Activated naive CD8-positive, alpha-beta T cell treated with anti-CD3 and anti-CD28 coated beads, Interleukin-2, amount 50 U/mL, for 24 hours (primary cell): ENCODE measurements around the gene TWIST1.

Experiments
- ATAC-seq: fragments of 150-1000 bp; cut with Tn5 transposase; one replicate; pipeline ENCODE4 v1.10.0; 2021
- DNase-seq: peaks from one replicate; pipeline ENCODE4 v3.0.0; 2021
- H3K27ac Mint-ChIP-seq: one replicate; pipeline ENCODE4 v1.8.0; 2021; ENCODE audit warnings: mild to moderate bottlenecking, mixed read lengths
- H3K27me3 Mint-ChIP-seq: one replicate; pipeline ENCODE4 v1.8.0; 2021; ENCODE audit warnings: mixed read lengths
- H3K36me3 Mint-ChIP-seq: one replicate; pipeline ENCODE4 v1.8.0; 2021; ENCODE audit warnings: low read depth, mixed read lengths
- H3K4me1 Mint-ChIP-seq: one replicate; pipeline ENCODE4 v1.8.0; 2021; ENCODE audit warnings: mixed read lengths
- H3K4me3 Mint-ChIP-seq: one replicate; pipeline ENCODE4 v1.8.0; 2021; ENCODE audit warnings: mild to moderate bottlenecking, moderate library complexity, mixed read lengths
- H3K9me3 Mint-ChIP-seq: one replicate; pipeline ENCODE4 v1.8.0; 2021; ENCODE audit warnings: mixed read lengths

The TWIST1 gene

DNA sequence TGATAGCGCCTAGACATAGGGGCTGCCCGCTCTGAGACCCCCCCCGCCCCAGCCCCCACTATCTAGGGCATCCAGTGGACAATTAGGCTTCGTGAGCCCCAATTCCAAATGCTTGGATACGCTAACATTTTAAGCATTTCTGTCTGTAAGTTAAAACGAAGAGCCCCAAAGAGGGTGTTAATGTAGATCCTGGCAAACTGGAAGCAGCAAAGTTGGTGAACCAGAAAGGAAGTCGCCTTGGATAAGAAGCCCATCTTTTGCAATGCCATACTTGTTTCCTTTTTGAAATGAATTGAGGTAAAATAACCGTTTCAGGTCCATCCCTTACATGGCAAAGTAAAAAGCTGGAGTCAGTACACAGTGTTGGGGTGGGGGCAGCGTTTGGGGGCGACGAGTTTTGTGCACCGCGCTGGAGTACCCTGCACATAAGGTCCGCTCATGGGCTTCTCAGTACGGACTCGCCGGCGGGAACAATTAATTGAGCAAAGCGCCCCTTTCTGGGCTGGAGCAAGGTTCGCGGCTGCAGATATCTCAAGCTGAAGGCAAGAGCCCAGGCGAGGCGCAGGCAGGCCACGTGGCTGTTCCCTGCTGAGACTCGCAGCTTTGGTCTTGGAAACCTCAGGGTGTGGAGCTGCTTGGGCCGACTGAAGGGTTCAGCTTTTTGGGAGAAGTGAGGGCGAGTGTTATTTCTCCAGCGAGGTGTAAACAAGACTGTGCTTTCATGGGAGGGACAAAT, 1.4 kb upstream of the TWIST1 start:
- Mint-ChIP-seq H3K27ac (no peak overlapping the region), H3K36me3 (no peaks in the 10 kb centered on the region), H3K4me1 (peaks cover 2% of the 10 kb centered on the region), H3K9me3 (peaks cover 6% of the 10 kb centered on the region), H3K4me3 (no peak overlapping the region), H3K27me3 (peaks cover 68% of the 10 kb centered on the region)
- DNase-seq = no peak
- no peak for ATAC-seq

DNA sequence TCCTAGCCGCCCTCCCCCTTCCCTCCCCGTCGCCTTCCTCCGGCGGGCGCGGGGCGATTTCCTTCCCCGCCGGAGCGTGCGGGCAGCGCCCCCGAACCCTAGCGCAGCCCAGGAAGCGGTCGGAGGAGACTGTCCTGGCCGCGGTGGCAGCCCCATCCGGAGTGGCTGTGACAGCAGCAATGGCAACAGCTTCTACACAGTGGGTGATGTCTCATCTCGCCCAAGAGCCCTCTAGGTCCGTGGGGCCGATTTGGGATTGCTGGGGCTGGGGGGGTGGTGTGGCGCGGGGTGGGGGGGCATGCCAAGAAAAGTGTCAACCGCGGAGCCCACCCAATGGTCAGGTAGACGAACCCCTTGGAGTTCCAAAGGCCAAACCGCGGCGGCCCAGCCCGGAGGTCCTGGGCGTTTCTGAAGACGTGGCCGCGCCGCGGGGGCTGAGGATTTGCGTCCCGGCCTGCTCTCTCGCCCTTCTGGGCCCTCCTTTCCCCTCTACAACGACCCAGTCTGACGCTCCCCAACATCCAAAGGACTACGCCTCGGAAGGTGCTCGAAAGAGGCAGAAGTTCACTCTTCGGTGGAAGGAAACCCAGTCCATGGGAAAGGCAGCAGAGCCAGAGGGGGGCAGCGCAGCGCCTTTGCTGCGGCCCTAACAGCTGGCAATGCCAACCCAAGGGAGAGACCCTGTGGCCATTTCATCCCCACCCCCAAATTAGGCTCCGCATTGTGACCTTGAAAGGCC, 603 bp upstream of the TWIST1 start:
- ATAC-seq = peak; percentile 17
- H3K9me3 Mint-ChIP-seq = peaks cover 4% of the 10 kb centered on the region
- H3K36me3 Mint-ChIP-seq = no peaks in the 10 kb centered on the region
- H3K27me3 Mint-ChIP-seq = peaks cover 68% of the 10 kb centered on the region
- H3K4me1 Mint-ChIP-seq = peaks cover 2% of the 10 kb centered on the region
- H3K27ac Mint-ChIP-seq = no peak overlapping the region
- no peak for DNase-seq
- no peak overlapping the region for H3K4me3 Mint-ChIP-seq

- DNase-seq (peak; percentile 3), ATAC-seq (peak; percentile 50)
- peaks cover 75% of the 10 kb centered on the region for H3K27me3 Mint-ChIP-seq
- H3K36me3 Mint-ChIP-seq = no peaks in the 10 kb centered on the region
- no peaks in the 10 kb centered on the region for H3K9me3 Mint-ChIP-seq
- no peak overlapping the region for H3K27ac Mint-ChIP-seq
- H3K4me3 Mint-ChIP-seq = peak overlapping the region; percentile 57
- H3K4me1 Mint-ChIP-seq = peaks cover 2% of the 10 kb centered on the region
Measured at GRCh38 chr7:19116121-19117090, 1.0 kb downstream of the TWIST1 start.

- no peak overlapping the region for H3K27ac Mint-ChIP-seq
- H3K27me3 Mint-ChIP-seq = peaks cover 77% of the 10 kb centered on the region
- no peak for ATAC-seq
- peaks cover 2% of the 10 kb centered on the region for H3K4me1 Mint-ChIP-seq
- H3K9me3 Mint-ChIP-seq = no peaks in the 10 kb centered on the region
- no peak for DNase-seq
- H3K4me3 Mint-ChIP-seq = no peak overlapping the region
- no peaks in the 10 kb centered on the region for H3K36me3 Mint-ChIP-seq
Measured at GRCh38 chr7:19114551-19114855, 2.9 kb downstream of the TWIST1 start.

- no peak for DNase-seq
- peaks cover 78% of the 10 kb centered on the region for H3K27me3 Mint-ChIP-seq
- no peak overlapping the region for H3K4me3 Mint-ChIP-seq
- peaks cover 2% of the 10 kb centered on the region for H3K9me3 Mint-ChIP-seq
- H3K4me1 Mint-ChIP-seq = peaks cover 2% of the 10 kb centered on the region
- H3K27ac Mint-ChIP-seq = no peak overlapping the region
- no peak for ATAC-seq
- no peaks in the 10 kb centered on the region for H3K36me3 Mint-ChIP-seq
Measured at GRCh38 chr7:19113855-19114550, 3.4 kb downstream of the TWIST1 start.

DNA sequence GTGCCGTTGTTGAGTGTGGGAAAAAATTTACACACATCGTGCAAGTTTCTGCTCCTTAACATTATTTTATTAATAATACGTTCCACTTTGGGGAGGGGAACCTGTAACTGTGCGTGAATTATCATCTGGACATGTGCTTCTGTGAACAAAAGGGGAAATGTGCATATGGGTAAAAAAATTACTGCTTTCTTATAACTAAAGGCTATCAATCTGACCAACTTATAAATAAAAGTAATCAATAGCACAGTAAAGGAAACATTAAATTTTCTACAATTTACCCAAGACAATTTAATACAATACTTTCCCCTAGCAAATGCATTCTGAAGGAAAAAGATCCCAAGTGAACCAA, 4.5 kb downstream of the TWIST1 start:
- H3K9me3 Mint-ChIP-seq = peaks cover 5% of the 10 kb centered on the region
- H3K4me1 Mint-ChIP-seq = peaks cover 4% of the 10 kb centered on the region
- H3K27me3 Mint-ChIP-seq = peaks cover 79% of the 10 kb centered on the region
- DNase-seq = no peak
- no peak overlapping the region for H3K27ac Mint-ChIP-seq
- no peaks in the 10 kb centered on the region for H3K36me3 Mint-ChIP-seq
- ATAC-seq = no peak
- H3K4me3 Mint-ChIP-seq = no peak overlapping the region

GRCh38 chr7:19112274-19113001, 5.0 kb downstream of the TWIST1 start:
- Mint-ChIP-seq H3K27ac (no peak overlapping the region), H3K27me3 (peaks cover 84% of the 10 kb centered on the region), H3K4me3 (no peak overlapping the region), H3K9me3 (peaks cover 5% of the 10 kb centered on the region), H3K36me3 (no peaks in the 10 kb centered on the region), H3K4me1 (peaks cover 5% of the 10 kb centered on the region)
- DNase-seq (no peak), ATAC-seq (no peak)

GRCh38 chr7:19111474-19112273, 5.8 kb downstream of the TWIST1 start:
- peaks cover 92% of the 10 kb centered on the region for H3K27me3 Mint-ChIP-seq
- no peak overlapping the region for H3K27ac Mint-ChIP-seq
- H3K4me3 Mint-ChIP-seq = no peak overlapping the region
- DNase-seq = no peak
- peaks cover 5% of the 10 kb centered on the region for H3K9me3 Mint-ChIP-seq
- no peak for ATAC-seq
- no peaks in the 10 kb centered on the region for H3K36me3 Mint-ChIP-seq
- H3K4me1 Mint-ChIP-seq = peaks cover 5% of the 10 kb centered on the region

DNA sequence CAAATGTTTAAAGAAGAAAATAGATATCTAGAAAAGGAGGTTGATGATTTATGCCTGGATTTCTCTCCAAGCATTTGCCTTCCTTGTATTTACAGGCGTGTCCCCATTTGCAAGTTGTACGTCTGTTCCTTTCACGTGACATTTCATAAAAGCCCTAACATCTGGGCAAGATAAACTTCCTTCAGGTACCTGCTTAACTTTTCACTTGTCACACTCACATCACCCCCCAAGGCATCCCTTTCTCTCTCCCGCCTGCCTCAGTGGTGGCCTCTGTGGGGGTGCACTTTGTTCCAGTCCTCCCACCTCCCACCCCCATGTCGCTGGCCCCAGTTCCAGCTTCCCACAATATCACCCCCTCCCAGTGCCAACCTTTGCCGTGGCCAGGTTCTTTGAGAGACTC, 6.7 kb downstream of the TWIST1 start:
- Mint-ChIP-seq H3K4me1 (peaks cover 4% of the 10 kb centered on the region), H3K36me3 (no peaks in the 10 kb centered on the region), H3K9me3 (peaks cover 5% of the 10 kb centered on the region), H3K27ac (no peak overlapping the region), H3K27me3 (peaks cover 96% of the 10 kb centered on the region), H3K4me3 (no peak overlapping the region)
- DNase-seq = no peak
- ATAC-seq = no peak

DNA sequence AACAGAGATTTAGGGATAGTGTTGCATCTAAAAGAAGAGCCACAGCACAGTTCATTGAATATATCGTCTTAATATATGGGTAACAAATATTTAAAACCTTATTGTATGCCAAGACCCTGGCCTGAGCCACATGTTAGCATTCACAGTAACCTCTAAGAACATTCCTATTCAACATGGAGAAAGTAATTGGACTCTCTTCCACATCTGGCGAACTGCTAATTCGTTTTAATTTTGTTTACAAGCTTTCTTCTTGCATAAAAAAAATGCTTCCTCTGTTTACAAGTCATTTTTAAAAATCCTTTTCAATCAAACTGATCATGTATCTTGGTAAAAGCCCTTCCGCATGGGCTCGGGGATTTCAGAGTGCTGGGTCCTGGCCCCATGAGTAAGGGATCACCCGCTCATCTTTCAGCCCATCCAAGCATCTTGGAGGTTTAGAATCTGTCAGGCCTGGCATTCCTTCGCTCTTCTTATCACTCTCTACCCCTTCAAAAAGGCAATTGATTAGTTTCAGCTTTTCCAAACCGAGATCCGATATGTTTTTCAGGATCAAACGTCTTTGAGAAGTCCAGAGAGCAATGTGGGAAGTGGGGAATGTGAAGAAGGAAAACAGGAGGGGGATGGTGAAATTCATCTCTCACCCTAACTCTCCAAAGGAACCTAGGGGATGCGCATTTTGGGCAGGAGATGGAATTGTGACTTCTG, 7.3 kb downstream of the TWIST1 start:
- H3K4me3 Mint-ChIP-seq = no peak overlapping the region
- ATAC-seq = no peak
- no peak for DNase-seq

GRCh38 chr7:19109000-19109946, 8.2 kb downstream of the TWIST1 start:
- Mint-ChIP-seq H3K4me3 (no peak overlapping the region), H3K27ac (no peak overlapping the region), H3K9me3 (peaks cover 5% of the 10 kb centered on the region), H3K4me1 (peaks cover 4% of the 10 kb centered on the region), H3K36me3 (no peaks in the 10 kb centered on the region), H3K27me3 (peaks cover 99% of the 10 kb centered on the region)
- ATAC-seq (no peak), DNase-seq (no peak)

More for the DNA sequence above, 7.3 kb downstream of the TWIST1 start:
- peaks cover 5% of the 10 kb centered on the region for H3K9me3 Mint-ChIP-seq
- no peak overlapping the region for H3K27ac Mint-ChIP-seq
- H3K27me3 Mint-ChIP-seq = peaks cover 98% of the 10 kb centered on the region
- peaks cover 4% of the 10 kb centered on the region for H3K4me1 Mint-ChIP-seq
- no peaks in the 10 kb centered on the region for H3K36me3 Mint-ChIP-seq
